Gastrocnemius medialis (tissue), 4 donors: Measurements from ENCODE around the gene CXCR5. TPM values are rescaled to one million over a fixed set of nuclear protein-coding genes. Genes with fewer than 3 reads are reported as not detected.

Experiments used
- ATAC-seq, 2 donors: fragments of 150-250 bp; one replicate each; pipeline ENCODE4 v1.9.1; 2016
- DNase-seq, 2 donors: peaks; one replicate each; pipeline ENCODE4 v3.0.0-alpha.2; 2019
- H3K27ac ChIP-seq, 4 donors: fragments of 200-600 bp; sonication (generic); 1 replicate in 1 of 4; 2 replicates in 3 of 4; pipeline ENCODE4 v1.5.1; 2016 to 2018; ENCODE audit warnings: mild to moderate bottlenecking in 2 of 4, moderate library complexity in 1 of 4
- H3K27me3 ChIP-seq, 3 donors: fragments of 200-600 bp; sonication (generic) in 2 of 3; 1 replicate in 1 of 3; 2 replicates in 2 of 3; pipeline versions ENCODE4 v1.5.1 to v1.6.0; 2016 to 2019; ENCODE audit warnings: mild to moderate bottlenecking in 1 of 3, moderate library complexity in 1 of 3
- H3K36me3 ChIP-seq, 2 donors: fragments of 200-600 bp; sonication (generic) in 1 of 2; one replicate each; pipeline ENCODE4 v1.5.1; 2017 to 2018
- H3K4me1 ChIP-seq, 2 donors: fragments of 200-600 bp; sonication (generic) in 1 of 2; one replicate each; pipeline ENCODE4 v1.5.1; 2016 to 2017; ENCODE audit warnings: mild to moderate bottlenecking in 2 of 2
- H3K4me3 ChIP-seq, 4 donors: fragments of 200-600 bp; sonication (generic) in 3 of 4; 1 replicate in 1 of 4; 2 replicates in 3 of 4; pipeline ENCODE4 v1.5.1; 2016 to 2019; ENCODE audit warnings: mild to moderate bottlenecking in 2 of 4
- H3K9me3 ChIP-seq, 3 donors: fragments of 200-600 bp; sonication (generic) in 2 of 3; 1 replicate in 1 of 3; 2 replicates in 2 of 3; pipeline ENCODE4 v1.5.1; 2016 to 2019
- CTCF ChIP-seq, 5 experiments: fragments of 450-650 bp in 3 of 5; fragments of 200-600 bp in 2 of 5; sonication (generic) in 2 of 5; IDR thresholded peaks in 4 of 5; conservative IDR thresholded peaks in 1 of 5; 1 replicate in 4 of 5; 2 replicates in 1 of 5; pipeline ENCODE4 v1.5.1; 2016 to 2019; ENCODE audit warnings: antibody characterized with exemption in 5 of 5, mild to moderate bottlenecking in 3 of 5, moderate library complexity in 3 of 5
- POLR2A ChIP-seq, 2 donors: fragments of 450-650 bp; IDR thresholded peaks; one replicate each; pipeline ENCODE4 v1.6.1; 2017; ENCODE audit warnings: antibody characterized with exemption in 2 of 2, mild to moderate bottlenecking in 2 of 2, moderate library complexity in 2 of 2
- in situ Hi-C, 4 donors: fragments of 200-750 bp; cut with MboI; loops; one replicate each; pipeline versions ENCODE4 v1.15.0 to v1.8.0; 2017; ENCODE audit warnings: low sequenced_read_pairs in 4 of 4
- intact Hi-C: fragments of 100-400 bp; cut with DNase I; formaldehyde crosslinking; loops from one replicate; pipeline ENCODE4 v1.15.1; 2023; ENCODE audit warnings: low total_unique reads
- total RNA-seq, 4 donors: library from RNA; depleted of rRNA; stranded (reverse); fragments of >200 nt; gene quantifications; one replicate each; pipeline versions ENCODE4 v1.1.0 to v1.2.3, GENCODE V29; 2016

Gene CXCR5
- total RNA-seq, 4 donors from 2014 or later: not detected

- TF ChIP-seq POLR2A (IDR thresholded peaks at IDR 0.05) (no peak), CTCF (IDR thresholded peaks at IDR 0.05 in 4 of 5, conservative IDR thresholded peaks at IDR 0.05 in 1 of 5) (no peak)
- H3K27me3 ChIP-seq: no peaks in the 10 kb centered on the region
- no peak overlapping the region for H3K4me3 ChIP-seq
- in situ Hi-C loops (no loop called here), intact Hi-C loops (no loop called here)
- ATAC-seq (no peak), DNase-seq (no peak)
- H3K9me3 ChIP-seq: no peaks in the 10 kb centered on the region
- H3K36me3 ChIP-seq: no peaks in the 10 kb centered on the region
- no peak overlapping the region for H3K27ac ChIP-seq
- H3K4me1 ChIP-seq: peaks cover 4 to 10% of the 10 kb centered on the region in 2 donors
These were observed 37.3 kb upstream of the CXCR5 start for GRCh38 chr11:118846181-118846935.

DNA sequence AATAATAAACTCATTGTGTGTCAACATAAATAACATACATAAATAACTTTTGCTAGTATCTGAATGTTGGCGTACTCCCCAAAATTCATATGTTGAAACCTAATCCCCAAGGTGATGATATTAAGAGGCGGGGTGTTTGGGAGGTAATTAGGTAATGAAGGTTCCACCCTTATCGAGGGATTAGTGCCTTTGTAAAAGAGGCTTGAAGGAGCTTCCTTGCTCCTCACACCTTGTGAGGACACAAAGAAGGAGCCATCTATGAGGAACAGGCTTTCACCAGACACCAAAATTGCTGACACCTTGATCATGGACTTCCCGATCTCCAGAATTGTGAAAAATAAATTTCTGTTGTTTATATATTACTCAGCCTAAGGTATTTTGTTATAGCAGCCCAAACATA lies 33.9 kb upstream of the CXCR5 start:
- Histone ChIP-seq H3K4me3 (no peak overlapping the region), H3K4me1 (peaks cover 0 to 4% of the 10 kb centered on the region in 2 donors), H3K36me3 (no peaks in the 10 kb centered on the region), H3K27ac (no peak overlapping the region), H3K27me3 (no peaks in the 10 kb centered on the region), H3K9me3 (no peaks in the 10 kb centered on the region)
- no peak for TF ChIP-seq CTCF (IDR thresholded peaks at IDR 0.05 in 4 of 5, conservative IDR thresholded peaks at IDR 0.05 in 1 of 5)
- TF ChIP-seq POLR2A (IDR thresholded peaks at IDR 0.05): no peak
- ATAC-seq: no peak
- in situ Hi-C loops (no loop called here), intact Hi-C loops (no loop called here)
- DNase-seq: no peak

DNA sequence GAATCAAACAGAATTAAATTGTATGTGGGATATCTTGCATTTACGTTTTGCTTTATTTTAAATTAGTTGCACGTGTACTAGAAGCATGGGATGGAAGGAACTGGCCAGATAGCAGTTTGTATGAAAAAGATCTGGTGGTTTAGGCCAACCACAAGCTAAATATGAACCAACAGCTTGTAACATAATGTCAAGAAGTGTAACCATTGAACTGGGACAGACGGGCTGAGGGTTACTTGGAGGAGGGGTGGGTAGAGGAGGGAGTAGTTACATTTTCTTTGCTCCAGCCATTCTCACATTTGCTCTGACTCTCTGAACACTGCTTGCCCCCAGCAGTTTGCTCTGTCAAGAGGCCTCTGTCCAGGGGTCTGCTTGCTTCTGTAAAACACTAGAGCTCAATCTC lies 31.7 kb upstream of the CXCR5 start:
- Histone ChIP-seq H3K4me3 (no peak overlapping the region), H3K27ac (no peak overlapping the region), H3K27me3 (no peaks in the 10 kb centered on the region), H3K4me1 (peaks cover 0 to 4% of the 10 kb centered on the region in 2 donors), H3K36me3 (no peaks in the 10 kb centered on the region), H3K9me3 (no peaks in the 10 kb centered on the region)
- in situ Hi-C loops (no loop called here), intact Hi-C loops (no loop called here)
- ATAC-seq (no peak), DNase-seq (no peak)
- TF ChIP-seq POLR2A (IDR thresholded peaks at IDR 0.05) (no peak), CTCF (IDR thresholded peaks at IDR 0.05 in 4 of 5, conservative IDR thresholded peaks at IDR 0.05 in 1 of 5) (no peak)

- H3K4me3 ChIP-seq: no peak overlapping the region
- in situ Hi-C loops (no loop called here), intact Hi-C loops (no loop called here)
- H3K9me3 ChIP-seq: no peaks in the 10 kb centered on the region
- H3K27ac ChIP-seq: no peak overlapping the region
- ATAC-seq (no peak), DNase-seq (no peak)
- H3K36me3 ChIP-seq: no peaks in the 10 kb centered on the region
- no peaks in the 10 kb centered on the region for H3K4me1 ChIP-seq
- no peak for TF ChIP-seq CTCF (IDR thresholded peaks at IDR 0.05 in 4 of 5, conservative IDR thresholded peaks at IDR 0.05 in 1 of 5)
- no peak for TF ChIP-seq POLR2A (IDR thresholded peaks at IDR 0.05)
- H3K27me3 ChIP-seq: no peaks in the 10 kb centered on the region
These were observed 30.0 kb upstream of the CXCR5 start for GRCh38 chr11:118853678-118854077.

GRCh38 chr11:118856314-118856713 lies 27.4 kb upstream of the CXCR5 start:
- H3K27ac ChIP-seq: no peak overlapping the region
- TF ChIP-seq CTCF (IDR thresholded peaks at IDR 0.05 in 4 of 5, conservative IDR thresholded peaks at IDR 0.05 in 1 of 5) (no peak), POLR2A (IDR thresholded peaks at IDR 0.05) (no peak)
- H3K27me3 ChIP-seq: no peaks in the 10 kb centered on the region
- H3K36me3 ChIP-seq: no peaks in the 10 kb centered on the region
- ATAC-seq (no peak), DNase-seq (no peak)
- no peaks in the 10 kb centered on the region for H3K9me3 ChIP-seq
- no peak overlapping the region for H3K4me3 ChIP-seq
- intact Hi-C loops (no loop called here), in situ Hi-C loops (no loop called here)
- H3K4me1 ChIP-seq: no peaks in the 10 kb centered on the region
